Peyer's patch (tissue), 4 donors: ENCODE results near the gene METTL16. TPM values are rescaled to one million over a fixed set of nuclear protein-coding genes. Genes with fewer than 3 reads are reported as not detected.

ENCODE experiments used
- DNase-seq, 3 donors: peaks; one replicate each; pipeline ENCODE4 v3.0.0-alpha.2; 2017 to 2019
- H3K27ac ChIP-seq, 4 donors: fragments of 200-600 bp; sonication (generic); one replicate each; pipeline ENCODE4 v1.5.1; 2016 to 2019
- H3K27me3 ChIP-seq, 2 donors: fragments of 200-600 bp; sonication (generic); one replicate each; pipeline ENCODE4 v1.5.1; 2019
- H3K36me3 ChIP-seq, 3 donors: fragments of 200-600 bp; sonication (generic); one replicate each; pipeline ENCODE4 v1.5.1; 2016 to 2019
- H3K4me1 ChIP-seq, 4 donors: fragments of 200-600 bp; sonication (generic); one replicate each; pipeline ENCODE4 v1.5.1; 2016 to 2019
- H3K4me3 ChIP-seq, 4 donors: fragments of 200-600 bp; sonication (generic); 1 replicate in 3 of 4; 2 replicates in 1 of 4; pipeline ENCODE4 v1.5.1; 2016 to 2019; ENCODE audit warnings: mild to moderate bottlenecking in 1 of 4
- H3K9me3 ChIP-seq, 4 donors: fragments of 200-600 bp; sonication (generic); one replicate each; pipeline ENCODE4 v1.5.1; 2016 to 2019; ENCODE audit warnings: mild to moderate bottlenecking in 1 of 4
- POLR2A ChIP-seq, 2 donors: fragments of 450-650 bp; IDR thresholded peaks; one replicate each; pipeline ENCODE4 v1.5.1; 2017; ENCODE audit warnings: antibody characterized with exemption in 2 of 2, mild to moderate bottlenecking in 2 of 2, moderate library complexity in 2 of 2
- total RNA-seq, 4 donors: library from RNA; depleted of rRNA; stranded (reverse); fragments of >200 nt; gene quantifications; one replicate each; pipeline ENCODE4 v1.1.0, GENCODE V29; 2016
- TF ChIP-seq, protein P1 (sequence below), 6 experiments: fragments of 450-650 bp in 4 of 6; fragments of 200-600 bp in 2 of 6; sonication (generic) in 1 of 6; IDR thresholded peaks; one replicate each; pipeline ENCODE4 v1.5.1; 2017 to 2019; ENCODE audit warnings: antibody characterized with exemption in 6 of 6, mild to moderate bottlenecking in 3 of 6, moderate library complexity in 1 of 6

Gene METTL16
- total RNA-seq, 4 donors from 2014 or later: 24.0 to 29.7 (median 27.9) TPM

DNA sequence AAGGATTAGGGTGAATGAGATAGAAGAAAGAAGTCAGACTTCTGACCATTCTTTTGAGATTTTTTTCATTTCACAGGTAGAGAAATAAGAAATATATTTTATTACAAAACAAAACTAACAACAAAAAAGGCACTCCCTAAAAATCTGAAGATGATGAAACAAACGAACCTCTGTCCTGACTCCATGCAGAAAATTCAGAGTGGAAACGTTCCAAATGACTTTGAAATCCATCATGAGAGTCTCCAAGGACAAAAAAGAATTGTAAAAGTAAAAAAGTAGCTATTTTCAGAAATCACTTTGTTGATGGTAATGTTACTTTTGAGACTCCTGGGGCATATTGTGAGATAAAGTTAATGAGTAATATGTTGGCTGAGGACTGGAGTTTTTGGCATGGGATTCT is 84.5 kb downstream of the METTL16 start:
- H3K9me3 ChIP-seq: no peaks in the 10 kb centered on the region
- TF ChIP-seq POLR2A (IDR thresholded peaks at IDR 0.05): no peak
- TF ChIP-seq, protein P1, sequence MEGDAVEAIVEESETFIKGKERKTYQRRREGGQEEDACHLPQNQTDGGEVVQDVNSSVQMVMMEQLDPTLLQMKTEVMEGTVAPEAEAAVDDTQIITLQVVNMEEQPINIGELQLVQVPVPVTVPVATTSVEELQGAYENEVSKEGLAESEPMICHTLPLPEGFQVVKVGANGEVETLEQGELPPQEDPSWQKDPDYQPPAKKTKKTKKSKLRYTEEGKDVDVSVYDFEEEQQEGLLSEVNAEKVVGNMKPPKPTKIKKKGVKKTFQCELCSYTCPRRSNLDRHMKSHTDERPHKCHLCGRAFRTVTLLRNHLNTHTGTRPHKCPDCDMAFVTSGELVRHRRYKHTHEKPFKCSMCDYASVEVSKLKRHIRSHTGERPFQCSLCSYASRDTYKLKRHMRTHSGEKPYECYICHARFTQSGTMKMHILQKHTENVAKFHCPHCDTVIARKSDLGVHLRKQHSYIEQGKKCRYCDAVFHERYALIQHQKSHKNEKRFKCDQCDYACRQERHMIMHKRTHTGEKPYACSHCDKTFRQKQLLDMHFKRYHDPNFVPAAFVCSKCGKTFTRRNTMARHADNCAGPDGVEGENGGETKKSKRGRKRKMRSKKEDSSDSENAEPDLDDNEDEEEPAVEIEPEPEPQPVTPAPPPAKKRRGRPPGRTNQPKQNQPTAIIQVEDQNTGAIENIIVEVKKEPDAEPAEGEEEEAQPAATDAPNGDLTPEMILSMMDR (IDR thresholded peaks at IDR 0.05): no peak
- no peak for DNase-seq
- H3K27ac ChIP-seq: no peak overlapping the region
- H3K36me3 ChIP-seq: peaks cover 0 to 12% (median 0%) of the 10 kb centered on the region in 3 donors
- H3K27me3 ChIP-seq: no peaks in the 10 kb centered on the region
- no peak overlapping the region for H3K4me3 ChIP-seq
- no peaks in the 10 kb centered on the region for H3K4me1 ChIP-seq

DNA sequence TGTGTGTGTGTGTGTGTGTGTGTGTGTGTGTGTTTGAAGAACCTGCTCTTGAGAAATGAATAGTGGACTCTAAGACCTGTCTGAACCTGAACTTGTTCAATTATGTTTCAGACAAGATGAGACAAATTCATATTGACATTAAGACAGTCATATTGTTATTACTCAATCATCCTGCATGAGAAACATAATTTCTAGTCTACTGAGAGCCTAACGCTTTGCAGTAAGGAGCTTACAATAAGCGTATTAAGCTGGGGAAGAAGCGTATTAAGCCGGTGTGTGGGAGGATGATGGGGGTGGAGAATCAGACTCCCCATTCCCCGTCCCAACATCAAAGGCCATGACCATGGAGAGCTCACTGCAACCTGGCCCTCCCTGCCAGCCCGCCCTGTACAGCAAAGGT is 88.4 kb downstream of the METTL16 start:
- no peak for TF ChIP-seq POLR2A (IDR thresholded peaks at IDR 0.05)
- TF ChIP-seq, protein P1 (IDR thresholded peaks at IDR 0.05): no peak
- Histone ChIP-seq H3K36me3 (peaks cover 0 to 23% (median 0%) of the 10 kb centered on the region in 3 donors), H3K4me3 (no peak overlapping the region)

DNA sequence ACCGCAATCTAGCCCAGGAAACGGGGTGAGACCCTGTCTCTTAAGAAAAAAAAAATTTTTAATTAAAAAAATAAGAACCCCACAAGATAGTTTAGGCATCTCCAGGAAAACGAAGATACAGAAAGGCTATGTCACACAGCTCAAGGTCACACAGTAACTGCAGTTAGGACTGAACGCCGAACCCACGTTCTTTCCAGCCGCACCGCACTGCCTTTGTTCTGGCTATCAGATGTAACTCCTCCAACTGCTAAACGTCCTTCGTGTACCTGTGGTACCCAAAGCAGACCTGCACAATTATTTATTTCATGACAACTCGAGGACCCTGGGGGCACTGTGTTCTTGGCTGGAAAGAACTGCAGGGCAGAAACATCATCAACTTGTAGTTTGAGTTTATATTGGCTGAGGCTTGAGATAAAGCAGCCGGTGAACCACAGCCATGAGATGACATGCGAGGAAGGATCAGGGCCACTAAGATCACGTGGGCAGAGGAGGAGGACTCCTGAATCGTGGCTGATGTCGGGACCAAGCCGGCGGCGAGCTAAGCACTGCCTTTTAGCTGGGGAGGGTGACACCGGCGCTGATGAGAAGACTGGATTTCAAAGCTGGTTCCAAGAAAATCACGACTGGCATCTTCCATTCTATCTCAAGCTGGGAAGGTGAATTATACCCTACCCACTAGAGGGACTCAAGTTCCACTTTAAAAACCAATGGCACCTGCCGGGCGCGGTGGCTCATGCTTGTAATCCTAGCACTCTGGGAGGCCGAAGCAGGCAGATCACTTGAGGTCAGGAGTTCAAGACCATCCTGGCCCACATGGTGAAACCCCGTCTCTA is 90.2 kb downstream of the METTL16 start:
- Histone ChIP-seq H3K9me3 (no peaks in the 10 kb centered on the region), H3K27ac (no peak overlapping the region), H3K36me3 (peaks cover 0 to 23% (median 0%) of the 10 kb centered on the region in 3 donors), H3K4me3 (no peak overlapping the region), H3K4me1 (peaks cover 0 to 16% (median 0%) of the 10 kb centered on the region in 4 donors), H3K27me3 (no peaks in the 10 kb centered on the region)
- no peak for TF ChIP-seq POLR2A (IDR thresholded peaks at IDR 0.05)
- TF ChIP-seq, protein P1 (IDR thresholded peaks at IDR 0.05): peak in 3 of 6 experiments; percentile 12 to 28 (median 18)
- DNase-seq: no peak

More for the DNA sequence above, 88.4 kb downstream of the METTL16 start:
- no peak overlapping the region for H3K27ac ChIP-seq
- H3K9me3 ChIP-seq: no peaks in the 10 kb centered on the region
- peaks cover 0 to 5% (median 0%) of the 10 kb centered on the region in 4 donors for H3K4me1 ChIP-seq
- no peaks in the 10 kb centered on the region for H3K27me3 ChIP-seq
- DNase-seq: no peak

DNA sequence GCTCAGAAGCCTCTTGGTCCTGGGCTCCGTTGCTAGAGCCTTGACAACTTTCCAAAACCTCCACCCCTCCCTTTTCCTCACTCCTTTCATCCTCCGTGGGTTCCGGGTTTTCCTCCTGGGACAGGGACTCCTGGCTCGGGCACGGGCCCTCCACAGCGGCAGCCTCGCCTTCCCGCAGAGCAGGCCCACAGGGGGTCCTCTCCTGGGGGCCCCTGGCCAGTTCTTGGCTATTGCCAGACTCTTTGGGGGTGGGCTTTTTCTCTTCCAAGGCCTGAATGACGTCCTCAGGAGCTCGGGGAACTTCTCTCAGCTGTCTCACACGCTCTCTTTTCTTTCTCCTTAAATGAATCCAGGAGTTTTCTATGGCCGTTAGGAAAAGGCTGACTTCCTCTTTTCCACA is 91.5 kb downstream of the METTL16 start:
- Histone ChIP-seq H3K27me3 (no peaks in the 10 kb centered on the region), H3K4me3 (no peak overlapping the region), H3K36me3 (peaks cover 0 to 13% (median 0%) of the 10 kb centered on the region in 3 donors), H3K4me1 (peaks cover 0 to 26% (median 2%) of the 10 kb centered on the region in 4 donors), H3K27ac (no peak overlapping the region), H3K9me3 (no peaks in the 10 kb centered on the region)
- TF ChIP-seq, protein P1 (IDR thresholded peaks at IDR 0.05): no peak
- no peak for TF ChIP-seq POLR2A (IDR thresholded peaks at IDR 0.05)
- no peak for DNase-seq

DNA sequence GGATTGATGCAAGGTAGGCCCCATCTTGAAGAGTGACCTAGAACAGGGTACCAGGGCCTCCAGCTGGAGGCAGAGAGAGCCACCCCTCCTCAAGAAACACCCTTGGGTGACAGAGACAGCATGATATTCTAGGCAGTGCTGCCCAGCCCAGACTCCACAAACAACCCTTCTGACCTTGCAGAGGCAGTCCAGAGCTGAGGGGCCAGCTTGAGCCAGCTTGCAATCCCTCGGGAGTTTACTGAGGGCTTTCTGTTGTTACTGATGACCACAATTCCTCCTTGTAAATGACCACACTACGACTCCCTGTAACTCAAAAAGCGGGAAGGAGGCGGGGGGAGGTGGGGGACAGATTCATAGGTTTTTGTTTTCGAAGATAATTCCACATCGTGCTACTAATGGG is 92.2 kb downstream of the METTL16 start:
- peak overlapping the region in 1 of 4 donors; percentile 48 for H3K27ac ChIP-seq
- no peaks in the 10 kb centered on the region for H3K9me3 ChIP-seq
- no peaks in the 10 kb centered on the region for H3K27me3 ChIP-seq
- H3K4me1 ChIP-seq: peaks cover 0 to 26% (median 2%) of the 10 kb centered on the region in 4 donors
- no peak overlapping the region for H3K4me3 ChIP-seq
- no peak for DNase-seq
- TF ChIP-seq, protein P1 (IDR thresholded peaks at IDR 0.05): no peak
- no peak for TF ChIP-seq POLR2A (IDR thresholded peaks at IDR 0.05)
- H3K36me3 ChIP-seq: peaks cover 0 to 19% (median 0%) of the 10 kb centered on the region in 3 donors
